OCI-LY7 (cell line): ENCODE data around the gene FRS2.

Experiments
- EZH2phosphoT487 ChIP-seq: fragments of 200-600 bp; sonication (generic); IDR thresholded peaks from 2 replicates; pipeline ENCODE4 v1.6.1; 2018; ENCODE audit warnings: low read depth, borderline replicate concordance, mild to moderate bottlenecking, mixed run types, antibody characterized with exemption, low read length, moderate library complexity, mixed read lengths
- TF ChIP-seq, protein P1 (sequence below): fragments of 200-600 bp; sonication (generic); conservative IDR thresholded peaks from 2 replicates; pipeline ENCODE4 v1.5.1; 2014; ENCODE audit warnings: mild to moderate bottlenecking, antibody characterized with exemption, low read length, moderate library complexity, mixed read lengths

DNA sequence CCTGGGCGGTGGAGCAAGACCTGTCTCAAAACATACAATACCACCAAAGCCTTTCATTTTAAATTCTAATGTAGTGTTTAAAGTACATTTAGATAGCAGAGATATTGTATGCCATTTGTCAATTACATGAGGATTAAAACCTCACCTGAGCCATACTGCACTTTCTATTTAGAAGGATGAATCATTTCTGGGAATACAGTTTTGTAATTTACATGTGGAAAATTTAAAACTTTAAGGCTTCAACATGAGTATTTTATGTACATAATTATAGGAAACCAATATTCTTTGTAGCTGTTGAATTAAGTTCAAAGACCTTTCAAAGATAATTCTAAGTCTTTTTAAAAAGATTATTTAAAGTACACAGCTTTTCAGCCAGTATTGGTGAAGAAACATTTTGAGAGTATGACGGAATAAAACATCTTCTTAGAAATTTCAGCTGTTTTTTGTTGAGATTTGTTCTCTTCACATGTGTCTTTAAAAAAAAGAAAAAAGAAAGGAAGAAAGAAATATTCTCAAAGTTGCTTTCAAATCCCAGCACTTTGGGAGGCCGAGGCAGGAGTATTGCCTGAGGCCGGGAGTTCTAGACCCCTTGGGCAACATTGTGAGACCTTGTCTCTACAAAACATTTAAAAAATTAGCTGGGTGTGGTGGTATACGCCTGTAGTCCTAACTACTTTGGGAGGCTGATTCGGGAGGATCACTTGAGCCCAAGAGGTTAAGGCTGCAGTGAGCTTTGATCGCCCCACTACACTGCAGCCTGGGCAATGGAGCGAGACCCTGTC, 80.6 kb downstream of the FRS2 start:
- TF ChIP-seq, protein P1, sequence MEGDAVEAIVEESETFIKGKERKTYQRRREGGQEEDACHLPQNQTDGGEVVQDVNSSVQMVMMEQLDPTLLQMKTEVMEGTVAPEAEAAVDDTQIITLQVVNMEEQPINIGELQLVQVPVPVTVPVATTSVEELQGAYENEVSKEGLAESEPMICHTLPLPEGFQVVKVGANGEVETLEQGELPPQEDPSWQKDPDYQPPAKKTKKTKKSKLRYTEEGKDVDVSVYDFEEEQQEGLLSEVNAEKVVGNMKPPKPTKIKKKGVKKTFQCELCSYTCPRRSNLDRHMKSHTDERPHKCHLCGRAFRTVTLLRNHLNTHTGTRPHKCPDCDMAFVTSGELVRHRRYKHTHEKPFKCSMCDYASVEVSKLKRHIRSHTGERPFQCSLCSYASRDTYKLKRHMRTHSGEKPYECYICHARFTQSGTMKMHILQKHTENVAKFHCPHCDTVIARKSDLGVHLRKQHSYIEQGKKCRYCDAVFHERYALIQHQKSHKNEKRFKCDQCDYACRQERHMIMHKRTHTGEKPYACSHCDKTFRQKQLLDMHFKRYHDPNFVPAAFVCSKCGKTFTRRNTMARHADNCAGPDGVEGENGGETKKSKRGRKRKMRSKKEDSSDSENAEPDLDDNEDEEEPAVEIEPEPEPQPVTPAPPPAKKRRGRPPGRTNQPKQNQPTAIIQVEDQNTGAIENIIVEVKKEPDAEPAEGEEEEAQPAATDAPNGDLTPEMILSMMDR: no peak
- no peak for TF ChIP-seq EZH2phosphoT487
